Measurements from ENCODE around the gene PM20D1. TPM values are rescaled to one million over a fixed set of nuclear protein-coding genes. Genes with fewer than 3 reads are reported as not detected.
"Not testable (repeated sequence)": the region's sequence is repeated elsewhere in the genome, so short reads cannot be mapped to it uniquely, and the experiment has no call there.

PM20D1 gene
- polyA plus RNA-seq, 1 of the 3 experiments (the other 2 are of a cell fraction): not detected

DNA sequence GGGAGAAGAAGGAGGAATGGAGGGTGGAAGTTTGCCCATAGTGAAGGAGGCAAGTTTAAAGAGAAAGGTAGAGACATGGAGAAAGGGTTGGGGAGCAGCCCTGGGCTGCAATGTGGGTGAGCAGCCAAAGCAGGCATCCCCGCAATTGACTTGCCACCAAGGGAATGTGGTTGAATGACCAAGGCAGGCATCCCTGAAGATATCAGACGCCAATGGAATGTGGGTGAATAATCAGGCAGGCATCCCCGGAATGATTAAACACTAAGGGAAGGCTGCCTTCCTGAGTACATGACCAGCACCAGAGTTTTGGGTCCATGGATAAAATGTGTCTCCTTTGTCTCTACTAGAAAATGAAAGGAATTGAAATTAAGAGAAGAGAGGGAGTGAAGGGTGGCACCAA is 39.8 kb upstream of the PM20D1 start:
- H3K9me3 ChIP-seq; H3F3A ChIP-seq (replicated peaks; ENCODE audit: insufficient read depth); H4K20me1 ChIP-seq (ENCODE audit: insufficient read depth); H3K36me3 ChIP-seq (replicated peaks in 1 of 2; ENCODE audit: control insufficient read depth in 1 of 2, insufficient read depth in 2 of 2, low read length in 1 of 2); POLR2A ChIA-PET; H3K4me3 ChIP-seq (ENCODE audit: low read depth in 2 of 2, low read length in 1 of 2); H3K9ac ChIP-seq; H3K79me2 ChIP-seq (ENCODE audit: insufficient read depth); DNase-seq; H3K4me1 ChIP-seq (ENCODE audit: control insufficient read depth in 1 of 2, insufficient read depth in 2 of 2, low read depth in 1 of 2, low read length in 1 of 2); H3K27me3 ChIP-seq (ENCODE audit: insufficient read depth); H3K9me2 ChIP-seq: not testable (repeated sequence)
- H2AFZ ChIP-seq (ENCODE audit: low read depth): peak overlapping the region; percentile 50; the same call in 1 of the 2 replicates
- H3K4me2 ChIP-seq: peak overlapping the region; percentile 8; the same call in 1 of the 2 replicates
- TF ChIP-seq EP300 (IDR thresholded peaks at IDR 0.05; ENCODE audit: borderline replicate concordance in 1 of 2, low read depth in 1 of 2, low read length in 1 of 2) (peak in 1 of 2 experiments; percentile 47; a peak in 1 of 4 replicates), JUND (IDR thresholded peaks at IDR 0.05) (peak; percentile 82), TCF12 (IDR thresholded peaks at IDR 0.05) (peak; percentile 35; the same call in 1 of the 2 replicates), NFIC (IDR thresholded peaks at IDR 0.05; ENCODE audit: borderline replicate concordance) (peak; percentile 31; the same call in 1 of the 2 replicates), TEAD4 (IDR thresholded peaks at IDR 0.05; ENCODE audit: borderline replicate concordance, insufficient read depth) (peak; percentile 85), FOSL2 (IDR thresholded peaks at IDR 0.05; ENCODE audit: borderline replicate concordance, low read depth) (peak; percentile 79)
- CTCF ChIA-PET: interaction anchor here (1.1 kb wide), 1 partner anchor 88 kb away, joined by 3 read pairs; no protein-coding TSS in a partner anchor
- H3K27ac ChIP-seq (ENCODE audit: low read depth in 2 of 2, low read length in 1 of 2): peak overlapping the region in 1 of 2 experiments; percentile 10; a peak in 2 of 4 replicates
- 34% methylated on average over 3 of the region's 3 CpGs for WGBS (ENCODE audit: low lambda C conversion rate)

DNA sequence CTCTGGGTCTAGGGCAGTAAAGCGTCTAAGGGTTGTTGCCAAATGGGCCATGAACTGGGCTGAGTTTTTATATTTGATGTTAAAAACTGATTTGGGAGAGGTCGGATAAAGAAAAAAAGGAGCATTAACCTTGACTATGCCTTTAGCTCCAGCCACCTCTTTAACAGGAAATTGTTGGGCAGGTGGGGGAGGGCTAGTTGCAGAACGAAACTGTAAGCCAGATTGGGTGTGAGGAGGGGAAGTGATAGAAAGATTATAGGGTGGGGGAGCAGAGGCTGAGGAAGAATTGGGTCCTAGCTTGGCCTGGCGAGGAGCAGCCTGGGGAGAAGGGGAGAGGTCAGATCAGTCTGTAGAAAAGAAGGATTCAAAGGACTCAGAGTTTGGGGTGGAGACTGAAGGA is 39.1 kb upstream of the PM20D1 start:
- H3K27me3 ChIP-seq (ENCODE audit: insufficient read depth); H3K9ac ChIP-seq; H3K27ac ChIP-seq (ENCODE audit: low read depth in 2 of 2, low read length in 1 of 2); H3K4me3 ChIP-seq (ENCODE audit: low read depth in 2 of 2, low read length in 1 of 2); H3K4me1 ChIP-seq (ENCODE audit: control insufficient read depth in 1 of 2, insufficient read depth in 2 of 2, low read depth in 1 of 2, low read length in 1 of 2); POLR2A ChIA-PET; H3K9me3 ChIP-seq; H3K79me2 ChIP-seq (ENCODE audit: insufficient read depth); H3K4me2 ChIP-seq; H3K36me3 ChIP-seq (replicated peaks in 1 of 2; ENCODE audit: control insufficient read depth in 1 of 2, insufficient read depth in 2 of 2, low read length in 1 of 2); H4K20me1 ChIP-seq (ENCODE audit: insufficient read depth); DNase-seq; H2AFZ ChIP-seq (ENCODE audit: low read depth); H3F3A ChIP-seq (replicated peaks; ENCODE audit: insufficient read depth); H3K9me2 ChIP-seq: not testable (repeated sequence)
- CTCF ChIA-PET: interaction anchor here (1.6 kb wide), 1 partner anchor 88 kb away, joined by 5 read pairs; no protein-coding TSS in a partner anchor
- WGBS (ENCODE audit: low lambda C conversion rate): 76% methylated on average over 4 of the region's 4 CpGs

DNA sequence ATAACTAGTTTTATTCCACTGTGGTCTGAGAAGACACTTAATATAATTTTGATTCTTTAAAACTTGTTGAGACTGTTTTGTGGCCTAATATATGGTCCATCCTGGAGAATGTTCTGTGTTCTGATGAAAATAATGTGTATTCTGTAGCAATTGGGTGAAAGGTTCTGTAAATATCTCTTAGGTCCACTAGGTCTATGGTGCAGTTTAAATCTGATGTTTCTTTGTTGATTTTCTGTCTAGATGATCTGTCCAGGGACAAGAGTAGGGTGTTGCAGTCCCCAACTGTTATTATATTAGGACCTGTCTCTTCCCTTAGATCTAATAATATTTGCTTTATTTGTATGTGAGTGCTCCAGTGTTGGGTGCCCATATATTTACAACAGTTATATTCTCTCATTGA is 33.9 kb upstream of the PM20D1 start:
- no peak overlapping the region for H3K4me2 ChIP-seq
- no peaks in the 10 kb centered on the region for H3K27me3 ChIP-seq (ENCODE audit: insufficient read depth)
- H3K4me1 ChIP-seq (ENCODE audit: control insufficient read depth in 1 of 2, insufficient read depth in 2 of 2, low read depth in 1 of 2, low read length in 1 of 2): peaks cover 0 to under 1% of the 10 kb centered on the region in 2 experiments; a peak in 1 of 4 replicates
- no peak overlapping the region for H3K9ac ChIP-seq
- no peak overlapping the region for H2AFZ ChIP-seq (ENCODE audit: low read depth)
- ChIA-PET POLR2A (no interaction called here), CTCF (no interaction called here)
- TF ChIP-seq SMC3 (IDR thresholded peaks at IDR 0.05; ENCODE audit: low read depth, low read length): no peak
- TF ChIP-seq TCF12 (IDR thresholded peaks at IDR 0.05): no peak
- no peak for TF ChIP-seq ELF1 (IDR thresholded peaks at IDR 0.05)
- TF ChIP-seq TAF1 (IDR thresholded peaks at IDR 0.05; ENCODE audit: borderline replicate concordance, low read depth, low read length): no peak
- no peak for TF ChIP-seq GABPA (IDR thresholded peaks at IDR 0.05; ENCODE audit: low read depth)
- TF ChIP-seq, protein P1, sequence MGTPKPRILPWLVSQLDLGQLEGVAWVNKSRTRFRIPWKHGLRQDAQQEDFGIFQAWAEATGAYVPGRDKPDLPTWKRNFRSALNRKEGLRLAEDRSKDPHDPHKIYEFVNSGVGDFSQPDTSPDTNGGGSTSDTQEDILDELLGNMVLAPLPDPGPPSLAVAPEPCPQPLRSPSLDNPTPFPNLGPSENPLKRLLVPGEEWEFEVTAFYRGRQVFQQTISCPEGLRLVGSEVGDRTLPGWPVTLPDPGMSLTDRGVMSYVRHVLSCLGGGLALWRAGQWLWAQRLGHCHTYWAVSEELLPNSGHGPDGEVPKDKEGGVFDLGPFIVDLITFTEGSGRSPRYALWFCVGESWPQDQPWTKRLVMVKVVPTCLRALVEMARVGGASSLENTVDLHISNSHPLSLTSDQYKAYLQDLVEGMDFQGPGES (IDR thresholded peaks at IDR 0.05; ENCODE audit: low read depth, low read length): no peak
- TF ChIP-seq RXRA (IDR thresholded peaks at IDR 0.05; ENCODE audit: borderline replicate concordance, low read depth): no peak
- no peak for TF ChIP-seq RAD21 (IDR thresholded peaks at IDR 0.05; ENCODE audit: low read length)
- TF ChIP-seq FOXJ3 (CRISPR knock-in tag; IDR thresholded peaks at IDR 0.05): no peak
- no peak for TF ChIP-seq CHD2 (IDR thresholded peaks at IDR 0.05; ENCODE audit: low read length, partially characterized antibody)
- TF ChIP-seq, protein P2, sequence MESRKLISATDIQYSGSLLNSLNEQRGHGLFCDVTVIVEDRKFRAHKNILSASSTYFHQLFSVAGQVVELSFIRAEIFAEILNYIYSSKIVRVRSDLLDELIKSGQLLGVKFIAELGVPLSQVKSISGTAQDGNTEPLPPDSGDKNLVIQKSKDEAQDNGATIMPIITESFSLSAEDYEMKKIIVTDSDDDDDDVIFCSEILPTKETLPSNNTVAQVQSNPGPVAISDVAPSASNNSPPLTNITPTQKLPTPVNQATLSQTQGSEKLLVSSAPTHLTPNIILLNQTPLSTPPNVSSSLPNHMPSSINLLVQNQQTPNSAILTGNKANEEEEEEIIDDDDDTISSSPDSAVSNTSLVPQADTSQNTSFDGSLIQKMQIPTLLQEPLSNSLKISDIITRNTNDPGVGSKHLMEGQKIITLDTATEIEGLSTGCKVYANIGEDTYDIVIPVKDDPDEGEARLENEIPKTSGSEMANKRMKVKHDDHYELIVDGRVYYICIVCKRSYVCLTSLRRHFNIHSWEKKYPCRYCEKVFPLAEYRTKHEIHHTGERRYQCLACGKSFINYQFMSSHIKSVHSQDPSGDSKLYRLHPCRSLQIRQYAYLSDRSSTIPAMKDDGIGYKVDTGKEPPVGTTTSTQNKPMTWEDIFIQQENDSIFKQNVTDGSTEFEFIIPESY (IDR thresholded peaks at IDR 0.05; ENCODE audit: borderline replicate concordance, low read depth): no peak
- TF ChIP-seq RFX5 (IDR thresholded peaks at IDR 0.05; ENCODE audit: low read length): no peak
- TF ChIP-seq FOSL2 (IDR thresholded peaks at IDR 0.05; ENCODE audit: borderline replicate concordance, low read depth): no peak
- no peaks in the 10 kb centered on the region for H3K9me3 ChIP-seq
- no peak overlapping the region for H3K4me3 ChIP-seq (ENCODE audit: low read depth in 2 of 2, low read length in 1 of 2)
- no peaks in the 10 kb centered on the region for H3F3A ChIP-seq (replicated peaks; ENCODE audit: insufficient read depth)
- no peaks in the 10 kb centered on the region for H3K79me2 ChIP-seq (ENCODE audit: insufficient read depth)
- H3K36me3 ChIP-seq (replicated peaks in 1 of 2; ENCODE audit: control insufficient read depth in 1 of 2, insufficient read depth in 2 of 2, low read length in 1 of 2): no peaks in the 10 kb centered on the region
- no peaks in the 10 kb centered on the region for H3K9me2 ChIP-seq
- DNase-seq: no peak
- H3K27ac ChIP-seq (ENCODE audit: low read depth in 2 of 2, low read length in 1 of 2): no peak overlapping the region
- no peaks in the 10 kb centered on the region for H4K20me1 ChIP-seq (ENCODE audit: insufficient read depth)
